Measurements from ENCODE around the gene METTL3.
"Not testable (repeated sequence)": the region's sequence is repeated elsewhere in the genome, so short reads cannot be mapped to it uniquely, and the experiment has no call there.

The METTL3 gene

GRCh38 chr14:21510735-21511657 is at the start of gene METTL3:
TSS of gene METTL3 (minus strand) at chr14:21511340. CDS start at chr14:21511223, 117 bp downstream.
- peak; percentile 92 for DNase-seq (ENCODE audit: low spot score)

GRCh38 chr14:21558703-21559170 is 47.6 kb upstream of the METTL3 start:
- DNase-seq (ENCODE audit: low spot score): no peak

DNA sequence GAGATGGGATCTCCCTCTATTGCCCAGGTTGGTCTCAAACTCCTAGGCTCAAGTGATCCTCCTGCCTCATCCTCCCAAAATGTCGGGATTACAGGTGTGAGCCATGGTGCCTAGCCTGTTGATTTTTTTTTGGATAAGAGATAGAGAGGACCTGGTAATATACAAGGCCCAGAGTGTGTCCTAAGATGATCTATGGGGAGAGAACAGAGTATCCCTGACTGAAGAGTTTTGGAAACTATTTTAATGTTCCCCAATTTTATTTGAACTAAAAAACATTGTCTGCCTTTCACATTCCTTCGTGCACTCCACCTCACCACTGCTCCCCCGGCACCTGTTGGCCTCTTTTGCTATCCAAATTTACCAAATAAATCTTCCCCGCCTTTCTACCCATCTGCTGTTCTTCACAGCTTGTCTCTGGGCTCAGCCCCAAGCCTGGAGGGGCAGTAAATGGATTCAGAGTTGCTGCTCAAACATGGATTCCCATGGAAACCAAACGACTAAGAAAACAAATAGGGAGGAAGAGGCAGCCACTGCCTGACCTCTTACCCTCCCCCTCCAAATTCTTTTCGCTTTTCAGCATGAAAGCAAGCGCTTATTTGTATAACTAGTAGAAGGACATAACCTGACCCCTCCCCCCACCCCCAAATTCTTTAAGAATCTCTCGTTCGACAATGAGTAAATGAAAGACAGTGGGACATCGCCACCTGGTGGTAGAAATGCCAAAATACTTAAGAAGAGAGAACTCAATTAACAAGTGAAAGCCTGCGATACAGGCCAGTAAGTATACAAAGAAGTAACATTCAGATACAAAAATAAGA is 46.2 kb upstream of the METTL3 start:
- peak; percentile 60 for DNase-seq (ENCODE audit: low spot score)

DNA sequence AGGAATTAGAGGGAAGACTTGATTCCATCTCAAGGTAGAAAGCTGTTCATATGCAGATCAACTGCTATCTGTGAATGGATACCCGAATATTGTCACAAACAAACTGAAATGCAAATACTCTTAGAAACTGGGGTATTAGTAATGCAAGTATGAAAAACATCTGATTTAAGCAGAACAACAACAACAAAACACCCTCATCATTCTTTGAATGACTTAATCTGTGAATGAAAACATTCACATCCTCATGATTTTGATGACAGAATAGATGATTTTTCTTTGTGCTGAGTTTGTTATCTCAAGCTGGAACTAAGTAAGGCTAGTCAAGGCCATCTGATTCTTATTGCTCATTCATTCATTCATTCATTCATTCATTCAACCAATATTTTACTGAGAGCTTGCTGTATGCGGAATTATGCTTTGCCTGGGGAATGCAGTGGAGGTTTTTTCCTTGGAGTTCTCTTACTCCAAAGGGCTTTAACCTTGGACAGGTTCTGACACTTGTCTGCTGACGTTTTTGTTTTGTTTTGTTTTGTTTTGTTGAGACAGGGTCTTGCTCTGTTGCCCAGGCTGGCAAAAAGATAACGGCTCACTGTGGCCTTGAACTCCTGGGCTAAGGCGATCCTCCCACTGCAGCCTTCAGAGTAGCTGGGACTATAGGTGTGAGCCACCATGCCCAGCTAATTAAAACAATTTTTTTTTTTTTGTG is 45.4 kb upstream of the METTL3 start:
- DNase-seq (ENCODE audit: low spot score): no peak

DNA sequence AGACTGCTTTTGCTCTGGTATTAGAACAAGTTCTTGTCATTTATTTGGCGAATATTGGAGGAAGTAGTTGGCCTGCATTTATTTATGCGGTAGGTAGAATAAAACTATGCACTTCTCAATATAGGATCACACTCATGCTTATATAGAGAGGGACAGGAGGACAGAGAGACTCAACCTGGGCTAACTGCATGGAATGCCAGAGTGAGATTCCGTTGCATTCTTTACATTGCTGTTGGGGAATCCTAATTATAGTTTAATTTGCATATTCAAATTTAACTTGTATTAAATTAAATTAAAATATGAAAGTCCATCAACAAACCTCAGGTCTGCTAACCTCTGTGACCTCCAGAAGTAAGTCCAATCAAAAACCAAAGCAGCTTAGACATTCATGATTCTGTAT is 42.1 kb upstream of the METTL3 start:
- DNase-seq (ENCODE audit: low spot score): no peak

DNA sequence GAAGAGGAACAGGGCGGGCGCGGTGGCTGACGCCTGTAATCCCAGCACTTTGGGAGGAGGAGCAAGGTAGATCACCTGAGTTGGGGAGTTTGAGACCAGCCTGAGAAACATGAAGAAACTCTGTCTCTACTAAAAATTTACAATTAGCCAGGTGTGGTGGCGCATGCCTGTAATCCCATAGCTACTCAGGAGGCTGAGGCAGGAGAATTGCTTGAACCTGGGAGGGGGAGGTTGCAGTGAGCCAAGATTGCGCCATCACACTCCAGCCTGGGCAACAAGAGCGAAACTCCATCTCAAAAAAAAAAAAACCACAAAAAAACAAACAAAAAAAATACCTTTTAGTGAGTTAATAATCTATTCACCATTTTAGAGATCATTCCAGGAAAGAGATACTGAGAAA is 33.4 kb upstream of the METTL3 start:
- DNase-seq (ENCODE audit: low spot score): not testable (repeated sequence)

- no peak for DNase-seq (ENCODE audit: low spot score)
Measured at GRCh38 chr14:21543963-21544362, 32.8 kb upstream of the METTL3 start.

GRCh38 chr14:21543521-21543960 is 32.4 kb upstream of the METTL3 start:
- DNase-seq (ENCODE audit: low spot score): no peak

DNA sequence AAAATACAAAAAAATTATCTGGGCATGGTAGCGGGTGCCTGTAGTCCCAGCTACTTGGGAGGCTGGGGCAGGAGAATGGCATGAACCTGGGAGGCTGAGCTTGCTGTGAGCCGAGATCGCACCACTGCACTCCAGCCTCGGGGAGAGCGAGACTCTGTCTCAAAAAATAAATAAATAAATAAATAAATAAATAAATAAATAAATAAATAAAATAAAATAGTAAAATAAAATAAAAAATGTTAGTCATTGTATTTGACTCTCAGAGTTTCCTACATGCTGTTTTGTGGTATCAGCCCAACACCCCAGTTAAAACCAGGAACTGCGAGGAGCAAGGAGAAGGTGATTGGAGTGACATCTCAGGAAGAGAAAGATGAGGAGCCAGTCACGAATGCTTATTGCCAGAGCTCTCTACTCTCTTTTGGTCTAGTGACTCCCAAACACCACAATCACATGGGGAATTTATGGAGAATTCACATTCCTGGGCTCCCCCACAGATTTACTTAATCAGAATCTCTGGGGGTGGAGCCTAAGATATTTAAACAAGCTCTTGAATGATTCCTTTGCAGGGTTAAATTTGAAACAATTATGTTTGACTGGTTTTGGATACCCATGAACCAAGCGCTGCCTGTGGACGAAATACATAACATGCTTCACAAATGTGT is 30.4 kb upstream of the METTL3 start:
- DNase-seq (ENCODE audit: low spot score): no peak

- no peak for DNase-seq (ENCODE audit: low spot score)
Measured at GRCh38 chr14:21539189-21539940, 28.2 kb upstream of the METTL3 start.

DNA sequence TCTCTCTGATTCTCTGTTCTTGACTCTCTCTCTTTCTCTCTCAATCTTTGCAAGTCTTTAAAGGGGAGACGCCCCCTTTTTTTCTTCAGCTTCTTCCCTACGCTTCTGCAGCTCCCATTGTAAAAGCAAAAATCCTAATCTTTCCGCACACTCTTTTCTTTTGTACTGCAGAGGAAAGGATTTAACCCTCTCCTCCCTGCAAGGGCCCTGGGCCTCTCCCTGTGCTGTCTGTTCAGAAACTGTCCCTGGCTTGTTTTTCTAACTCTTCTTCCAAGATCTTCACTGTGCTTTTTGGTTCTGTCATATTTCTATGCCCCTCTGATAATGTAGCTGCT is 25.9 kb upstream of the METTL3 start:
- DNase-seq (ENCODE audit: low spot score): no peak

DNA sequence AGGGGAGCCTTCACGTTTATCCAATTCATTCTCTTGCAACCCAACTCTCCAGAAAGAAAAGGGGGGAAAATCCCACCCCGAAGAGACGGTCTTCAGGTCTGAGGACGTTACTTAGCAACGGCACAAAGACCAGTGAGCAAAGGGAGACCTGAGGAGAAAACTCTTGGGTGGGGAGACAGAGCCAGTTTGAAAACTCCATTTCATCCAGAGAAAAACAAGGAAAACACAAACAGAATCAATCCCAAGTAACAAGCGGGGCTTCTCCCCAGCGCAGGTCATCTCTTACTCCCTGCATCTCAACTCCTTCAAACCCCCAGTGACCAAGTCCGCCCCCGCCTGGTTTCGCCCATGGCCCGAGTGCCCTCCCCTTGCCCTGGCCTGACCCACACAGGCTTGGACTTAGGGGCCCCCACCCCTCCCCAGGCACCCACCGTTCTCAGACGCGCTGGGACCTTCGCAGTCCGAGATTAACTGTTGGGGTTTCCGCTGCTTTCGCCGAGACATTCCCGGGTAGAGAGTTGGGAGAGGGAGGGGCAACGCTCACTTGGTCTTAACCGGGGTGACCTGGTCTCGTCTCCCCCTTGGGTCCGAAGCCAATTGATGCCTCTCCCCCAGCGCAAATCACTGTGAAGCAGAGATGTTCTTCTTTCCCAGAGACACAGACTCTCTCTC is 25.4 kb upstream of the METTL3 start:
- DNase-seq (ENCODE audit: low spot score): no peak

GRCh38 chr14:21535545-21536417 is 24.6 kb upstream of the METTL3 start:
- DNase-seq (ENCODE audit: low spot score): no peak

GRCh38 chr14:21534576-21534975 is 23.4 kb upstream of the METTL3 start:
- no peak for DNase-seq (ENCODE audit: low spot score)

DNA sequence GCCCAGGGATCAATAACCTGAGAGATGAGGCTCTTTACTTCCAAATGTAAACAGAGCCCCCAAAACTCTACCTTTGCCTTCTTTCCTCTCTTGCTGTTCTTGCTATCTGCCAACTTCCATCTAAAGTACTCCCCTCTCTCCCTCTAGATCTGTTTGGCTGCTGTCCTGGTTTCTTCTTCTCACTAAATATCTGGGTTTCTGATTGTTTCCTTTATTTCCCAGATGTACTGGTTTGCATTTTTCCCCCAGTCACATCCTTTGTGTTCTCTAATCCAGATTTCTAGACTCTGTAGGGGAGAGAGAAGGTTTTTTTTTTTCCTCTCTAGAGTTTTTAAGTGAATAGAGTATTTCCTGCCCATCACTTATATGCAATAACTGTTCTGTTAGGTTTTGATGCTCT is 22.2 kb upstream of the METTL3 start:
- DNase-seq (ENCODE audit: low spot score): no peak

- DNase-seq (ENCODE audit: low spot score): no peak
Measured at GRCh38 chr14:21529515-21529914, 18.4 kb upstream of the METTL3 start.

- no peak for DNase-seq (ENCODE audit: low spot score)
Measured at GRCh38 chr14:21528381-21529348, 17.5 kb upstream of the METTL3 start.

GRCh38 chr14:21527318-21527679 is 16.2 kb upstream of the METTL3 start:
- DNase-seq (ENCODE audit: low spot score): no peak

Data from germinal center (tissue), 1 donor.